ENCODE data around the gene LILRB2.

- no peak for TF ChIP-seq EZH2phosphoT487 (IDR thresholded peaks at IDR 0.05; ENCODE audit: borderline replicate concordance)
- no peak for TF ChIP-seq CTCF (IDR thresholded peaks at IDR 0.05 in 2 of 3, conservative IDR thresholded peaks at IDR 0.05 in 1 of 3; ENCODE audit: borderline replicate concordance in 1 of 3, insufficient read depth in 1 of 3, low read depth in 2 of 3, low read length in 2 of 3)
- no peak for TF ChIP-seq POLR2A (IDR thresholded peaks at IDR 0.05; ENCODE audit: borderline replicate concordance, extremely low read depth, insufficient read depth, insufficient read length)
- TF ChIP-seq, protein P1, sequence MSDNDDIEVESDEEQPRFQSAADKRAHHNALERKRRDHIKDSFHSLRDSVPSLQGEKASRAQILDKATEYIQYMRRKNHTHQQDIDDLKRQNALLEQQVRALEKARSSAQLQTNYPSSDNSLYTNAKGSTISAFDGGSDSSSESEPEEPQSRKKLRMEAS (IDR thresholded peaks at IDR 0.05) = no peak
- TF ChIP-seq EZH2 (IDR thresholded peaks at IDR 0.05) = no peak
These were observed 7.1 kb downstream of the LILRB2 start for GRCh38 chr19:54273821-54274220.

All from HCT116 (cell line).